ENCODE results near the gene MED8.
A peak's percentile ranks its signal among the peaks of the same experiment; 100 is the strongest.

Gene MED8

GRCh38 chr1:43358746-43359693 lies 30.6 kb downstream of the MED8 start, which contains the start of gene CDC20:
Gene CDC20, plus strand, starts transcription at chr1:43358981. Its CDS starts 235 bp downstream, at chr1:43359216.
- Histone ChIP-seq H3K36me3 (ENCODE audit: control insufficient read depth, insufficient read depth, low read length) (peaks cover 48% of the 10 kb centered on the region), H3K9me3 (ENCODE audit: control insufficient read depth, low read length) (no peaks in the 10 kb centered on the region), H3K4me1 (ENCODE audit: control insufficient read depth, insufficient read depth, low read length, poor library complexity, severe bottlenecking) (peaks cover 22% of the 10 kb centered on the region), H3K27ac (ENCODE audit: low read depth, low read length, severe bottlenecking) (peak within 1 kb of the TSS; percentile 96), H3K4me3 (ENCODE audit: extremely low read depth, insufficient read depth, low read length, poor library complexity, severe bottlenecking) (peak within 1 kb of the TSS; percentile 75)
- 0 to 1% methylated on average over 33 to 50 of the region's 59 CpGs for WGBS, 2 experiments (ENCODE audit: insufficient coverage in 2 of 2)

DNA sequence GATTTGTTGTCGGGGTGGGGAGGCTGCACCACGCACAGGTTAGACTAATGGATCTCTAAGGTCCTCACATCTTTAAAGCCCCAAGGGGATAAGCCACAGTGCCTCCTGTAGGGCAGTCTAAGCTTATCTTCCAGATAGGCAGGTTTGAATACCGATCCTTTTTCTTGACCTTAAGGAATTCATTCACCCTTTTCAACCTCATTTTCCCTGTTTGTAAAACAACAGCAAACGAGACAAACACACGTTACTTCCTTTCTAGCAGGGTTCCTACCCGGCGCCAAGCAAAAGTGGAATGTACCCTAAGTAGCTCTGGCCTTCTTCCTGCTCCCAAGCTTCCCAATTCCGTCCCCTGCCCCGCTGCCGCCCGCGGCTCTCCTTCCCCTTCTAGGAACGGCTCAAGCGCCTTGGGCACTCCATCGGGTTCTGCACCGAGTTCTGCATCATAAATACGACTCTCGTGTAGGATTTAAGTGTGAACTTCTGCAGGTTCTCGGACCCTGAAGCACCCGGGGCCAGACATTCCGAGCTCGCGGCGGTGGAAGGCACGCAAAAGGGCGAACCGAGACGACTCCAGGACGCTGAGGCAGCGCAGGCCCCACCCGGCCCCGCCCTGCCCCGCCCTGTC lies 31.4 kb downstream of the MED8 start:
- H3K9me3 ChIP-seq (ENCODE audit: control insufficient read depth, low read length), result no peaks in the 10 kb centered on the region
- H3K4me3 ChIP-seq (ENCODE audit: extremely low read depth, insufficient read depth, low read length, poor library complexity, severe bottlenecking), result peak overlapping the region; percentile 75
- peaks cover 40% of the 10 kb centered on the region for H3K36me3 ChIP-seq (ENCODE audit: control insufficient read depth, insufficient read depth, low read length)
- peak overlapping the region; percentile 96 for H3K27ac ChIP-seq (ENCODE audit: low read depth, low read length, severe bottlenecking)
- H3K4me1 ChIP-seq (ENCODE audit: control insufficient read depth, insufficient read depth, low read length, poor library complexity, severe bottlenecking), result peaks cover 22% of the 10 kb centered on the region
- WGBS, 2 experiments (ENCODE audit: insufficient coverage in 2 of 2), result 1 to 3% methylated on average over 22 to 25 of the region's 33 CpGs

DNA sequence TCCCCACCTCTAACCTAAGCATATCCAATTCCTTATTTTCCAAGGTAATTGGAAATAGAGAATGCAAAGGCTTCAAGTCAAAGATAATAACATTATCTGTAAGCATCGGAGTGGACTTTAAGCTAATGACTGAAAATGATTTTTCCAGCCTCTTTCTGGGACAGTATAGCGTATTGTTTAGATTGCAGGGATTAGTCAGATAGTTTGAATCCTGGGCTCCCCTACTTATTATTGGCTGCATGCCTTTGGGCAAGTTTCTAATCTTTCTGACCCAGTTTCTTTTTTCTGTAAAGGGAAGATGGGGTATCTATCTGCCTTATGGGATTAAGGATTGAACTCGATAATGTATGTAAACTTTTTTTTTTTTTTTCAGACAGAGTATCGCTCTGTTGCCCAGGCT lies 32.3 kb downstream of the MED8 start:
- no peak overlapping the region for H3K27ac ChIP-seq (ENCODE audit: low read depth, low read length, severe bottlenecking)
- WGBS, 2 experiments (ENCODE audit: insufficient coverage in 2 of 2), result 100% methylated on average over 1 to 3 of the region's 4 CpGs
- peaks cover 30% of the 10 kb centered on the region for H3K36me3 ChIP-seq (ENCODE audit: control insufficient read depth, insufficient read depth, low read length)
- H3K9me3 ChIP-seq (ENCODE audit: control insufficient read depth, low read length), result no peaks in the 10 kb centered on the region
- peaks cover 21% of the 10 kb centered on the region for H3K4me1 ChIP-seq (ENCODE audit: control insufficient read depth, insufficient read depth, low read length, poor library complexity, severe bottlenecking)
- H3K4me3 ChIP-seq (ENCODE audit: extremely low read depth, insufficient read depth, low read length, poor library complexity, severe bottlenecking), result no peak overlapping the region

DNA sequence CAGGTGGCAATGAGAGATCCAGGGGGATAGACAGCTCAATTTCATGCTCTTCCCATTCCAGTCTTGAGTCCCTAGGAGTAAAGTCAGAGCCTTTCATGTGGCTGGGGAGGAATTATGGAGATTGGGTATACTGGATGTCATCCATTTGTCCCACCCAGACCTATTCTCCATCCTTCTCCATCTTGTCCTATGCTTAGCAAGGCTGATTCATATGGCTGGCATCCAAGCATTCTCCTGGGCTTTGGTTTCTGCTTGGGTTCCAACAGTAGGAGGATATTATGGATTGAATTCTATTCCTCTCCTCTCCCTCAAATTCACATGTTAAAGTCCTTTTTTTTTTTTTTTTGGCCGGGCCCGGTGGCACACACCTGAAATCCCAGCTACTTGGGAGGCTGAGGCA lies 34.7 kb downstream of the MED8 start:
- Histone ChIP-seq H3K4me1 (ENCODE audit: control insufficient read depth, insufficient read depth, low read length, poor library complexity, severe bottlenecking) (peaks cover 4% of the 10 kb centered on the region), H3K4me3 (ENCODE audit: extremely low read depth, insufficient read depth, low read length, poor library complexity, severe bottlenecking) (no peak overlapping the region), H3K36me3 (ENCODE audit: control insufficient read depth, insufficient read depth, low read length) (peaks cover 7% of the 10 kb centered on the region), H3K27ac (ENCODE audit: low read depth, low read length, severe bottlenecking) (no peak overlapping the region), H3K9me3 (ENCODE audit: control insufficient read depth, low read length) (no peaks in the 10 kb centered on the region)
- no CpG with 5 or more reads among the region's 2 CpGs for WGBS, 2 experiments (ENCODE audit: insufficient coverage in 2 of 2)

DNA sequence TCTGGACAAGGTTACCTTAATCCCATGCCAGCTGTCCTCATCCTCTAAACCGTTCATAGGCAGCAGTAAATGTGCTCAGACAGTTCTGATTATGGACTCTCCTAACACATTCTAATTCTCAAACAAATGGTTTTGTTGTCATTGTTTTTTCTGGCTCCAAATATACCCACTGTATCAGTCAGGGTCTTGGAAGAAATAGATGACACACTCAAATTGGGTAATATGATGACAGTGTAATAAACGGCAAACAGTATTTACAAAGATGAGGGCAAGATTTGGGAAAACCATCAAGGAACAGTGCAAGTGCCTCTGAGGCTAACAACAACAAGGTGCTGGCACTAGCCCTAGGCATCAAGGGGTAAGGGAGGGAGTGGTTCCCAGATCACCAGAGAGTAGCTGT lies 35.1 kb downstream of the MED8 start:
- Histone ChIP-seq H3K27ac (ENCODE audit: low read depth, low read length, severe bottlenecking) (no peak overlapping the region), H3K4me3 (ENCODE audit: extremely low read depth, insufficient read depth, low read length, poor library complexity, severe bottlenecking) (no peak overlapping the region), H3K4me1 (ENCODE audit: control insufficient read depth, insufficient read depth, low read length, poor library complexity, severe bottlenecking) (peaks cover 8% of the 10 kb centered on the region), H3K9me3 (ENCODE audit: control insufficient read depth, low read length) (no peaks in the 10 kb centered on the region), H3K36me3 (ENCODE audit: control insufficient read depth, insufficient read depth, low read length) (peaks cover 2% of the 10 kb centered on the region)
- WGBS, 2 experiments (ENCODE audit: insufficient coverage in 2 of 2), result 58 to 100% methylated on average over 1 to 2 of the region's 2 CpGs

- H3K4me3 ChIP-seq (ENCODE audit: extremely low read depth, insufficient read depth, low read length, poor library complexity, severe bottlenecking), result no peak overlapping the region
- H3K27ac ChIP-seq (ENCODE audit: low read depth, low read length, severe bottlenecking), result no peak overlapping the region
- peaks cover 9% of the 10 kb centered on the region for H3K4me1 ChIP-seq (ENCODE audit: control insufficient read depth, insufficient read depth, low read length, poor library complexity, severe bottlenecking)
- no peaks in the 10 kb centered on the region for H3K9me3 ChIP-seq (ENCODE audit: control insufficient read depth, low read length)
- no peaks in the 10 kb centered on the region for H3K36me3 ChIP-seq (ENCODE audit: control insufficient read depth, insufficient read depth, low read length)
- WGBS, 2 experiments (ENCODE audit: insufficient coverage in 2 of 2), result 61 to 63% methylated on average over 2 to 3 of the region's 3 CpGs
Measured at GRCh38 chr1:43352881-43353280, 36.7 kb downstream of the MED8 start.

DNA sequence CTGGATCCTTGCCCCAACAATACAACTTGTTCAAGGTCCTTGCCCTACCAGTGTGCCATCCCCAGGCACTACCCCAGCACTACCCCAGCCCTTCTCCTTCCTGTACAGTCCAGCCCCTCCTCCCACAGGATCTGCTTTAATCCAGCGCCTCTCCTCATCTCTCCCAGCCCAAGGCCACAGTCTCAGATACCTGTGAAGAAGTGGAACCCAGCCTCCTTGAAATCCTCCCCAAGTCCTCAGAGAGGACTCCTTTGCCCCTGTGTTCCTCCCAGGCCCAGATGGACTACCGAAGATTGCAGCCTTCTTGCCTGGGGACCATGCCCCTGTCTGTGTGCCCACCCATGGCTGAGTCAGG lies 37.3 kb downstream of the MED8 start:
- Histone ChIP-seq H3K4me3 (ENCODE audit: extremely low read depth, insufficient read depth, low read length, poor library complexity, severe bottlenecking) (no peak overlapping the region), H3K27ac (ENCODE audit: low read depth, low read length, severe bottlenecking) (no peak overlapping the region), H3K4me1 (ENCODE audit: control insufficient read depth, insufficient read depth, low read length, poor library complexity, severe bottlenecking) (peaks cover 9% of the 10 kb centered on the region), H3K36me3 (ENCODE audit: control insufficient read depth, insufficient read depth, low read length) (no peaks in the 10 kb centered on the region), H3K9me3 (ENCODE audit: control insufficient read depth, low read length) (no peaks in the 10 kb centered on the region)
- 88 to 93% methylated on average over 1 to 2 of the region's 2 CpGs for WGBS, 2 experiments (ENCODE audit: insufficient coverage in 2 of 2)

- H3K4me1 ChIP-seq (ENCODE audit: control insufficient read depth, insufficient read depth, low read length, poor library complexity, severe bottlenecking), result peaks cover 9% of the 10 kb centered on the region
Measured at GRCh38 chr1:43351421-43352350, 37.9 kb downstream of the MED8 start.

GRCh38 chr1:43350976-43351375 lies 38.6 kb downstream of the MED8 start:
- H3K9me3 ChIP-seq (ENCODE audit: control insufficient read depth, low read length), result no peaks in the 10 kb centered on the region
- H3K4me3 ChIP-seq (ENCODE audit: extremely low read depth, insufficient read depth, low read length, poor library complexity, severe bottlenecking), result no peak overlapping the region
- no CpG with 5 or more reads among the region's 1 CpG for WGBS, 2 experiments (ENCODE audit: insufficient coverage in 2 of 2)
- no peak overlapping the region for H3K27ac ChIP-seq (ENCODE audit: low read depth, low read length, severe bottlenecking)
- no peaks in the 10 kb centered on the region for H3K36me3 ChIP-seq (ENCODE audit: control insufficient read depth, insufficient read depth, low read length)
- H3K4me1 ChIP-seq (ENCODE audit: control insufficient read depth, insufficient read depth, low read length, poor library complexity, severe bottlenecking), result peaks cover 11% of the 10 kb centered on the region

More at GRCh38 chr1:43351421-43352350, 37.9 kb downstream of the MED8 start:
- H3K4me3 ChIP-seq (ENCODE audit: extremely low read depth, insufficient read depth, low read length, poor library complexity, severe bottlenecking), result no peak overlapping the region
- WGBS, 2 experiments (ENCODE audit: insufficient coverage in 2 of 2), result 89 to 94% methylated on average over 8 of the region's 10 CpGs
- no peaks in the 10 kb centered on the region for H3K36me3 ChIP-seq (ENCODE audit: control insufficient read depth, insufficient read depth, low read length)
- no peaks in the 10 kb centered on the region for H3K9me3 ChIP-seq (ENCODE audit: control insufficient read depth, low read length)
- H3K27ac ChIP-seq (ENCODE audit: low read depth, low read length, severe bottlenecking), result no peak overlapping the region

DNA sequence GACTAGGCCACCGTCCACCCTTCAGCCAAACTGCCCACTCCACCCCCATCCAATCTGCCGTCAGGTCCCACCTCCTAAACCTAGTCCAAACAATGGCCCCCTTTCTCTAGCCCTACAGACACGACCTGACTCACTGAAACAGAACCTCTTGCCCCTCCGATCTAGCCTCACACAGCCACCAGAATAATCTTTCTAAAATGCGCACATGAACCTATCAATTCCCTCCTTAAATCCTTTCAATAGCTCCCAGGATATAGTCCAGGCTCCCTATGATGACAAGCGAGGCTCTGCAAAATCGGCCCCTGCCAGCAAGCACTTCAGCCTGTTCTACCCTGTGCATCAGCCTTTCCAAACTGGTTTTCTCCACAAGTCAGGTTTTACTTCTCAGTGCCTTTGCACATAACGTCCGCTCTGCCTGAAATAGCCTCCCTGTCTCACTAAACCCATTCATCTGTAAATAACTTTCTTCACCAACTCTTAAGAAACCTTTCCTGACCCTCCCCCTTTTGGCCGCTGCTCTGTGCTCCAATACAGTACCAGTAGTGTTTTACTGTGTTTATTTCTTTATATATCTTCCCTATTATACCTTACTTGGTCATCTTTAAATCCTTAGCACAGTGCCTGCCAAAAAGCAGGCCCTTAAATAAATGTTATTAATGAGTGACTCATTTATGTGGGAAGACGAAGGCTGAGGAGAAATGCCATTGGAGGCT lies 39.9 kb downstream of the MED8 start:
- no peaks in the 10 kb centered on the region for H3K36me3 ChIP-seq (ENCODE audit: control insufficient read depth, insufficient read depth, low read length)
- H3K4me1 ChIP-seq (ENCODE audit: control insufficient read depth, insufficient read depth, low read length, poor library complexity, severe bottlenecking), result peaks cover 18% of the 10 kb centered on the region
- no peaks in the 10 kb centered on the region for H3K9me3 ChIP-seq (ENCODE audit: control insufficient read depth, low read length)
- peak overlapping the region; percentile 95 for H3K27ac ChIP-seq (ENCODE audit: low read depth, low read length, severe bottlenecking)
- H3K4me3 ChIP-seq (ENCODE audit: extremely low read depth, insufficient read depth, low read length, poor library complexity, severe bottlenecking), result peak overlapping the region; percentile 44
- 29% methylated on average over 9 of the region's 11 CpGs for WGBS, 2 experiments (ENCODE audit: insufficient coverage in 2 of 2)

All from mesodermal cell (in vitro differentiated cells).